Fibroblast of lung (primary cell): ENCODE results near the gene TTC33. TPM values are rescaled to one million over a fixed set of nuclear protein-coding genes. Genes with fewer than 3 reads are reported as not detected.
A peak's percentile ranks its signal among the peaks of the same experiment; 100 is the strongest.
"Not testable (repeated sequence)": the region's sequence is repeated elsewhere in the genome, so short reads cannot be mapped to it uniquely, and the experiment has no call there.

Experiments used
- DNase-seq, 2 donors: peaks; one replicate each; pipeline versions ENCODE4 v3.0.0 to v3.0.0-alpha.2; 2010; ENCODE audit warnings: low read depth in 2 of 2
- H2AFZ ChIP-seq: 2 replicates; pipeline ENCODE4 v1.5.1; 2012; ENCODE audit warnings: low read length, control low read depth, inconsistent platforms
- H3K27ac ChIP-seq: 2 replicates; pipeline ENCODE4 v1.5.1; 2011; ENCODE audit warnings: low read length, control low read depth; ENCODE audit not compliant: insufficient read depth
- H3K27me3 ChIP-seq: 2 replicates; pipeline ENCODE4 v1.5.1; 2011; ENCODE audit warnings: mild to moderate bottlenecking, low read length; ENCODE audit not compliant: control insufficient read depth, insufficient read depth
- H3K36me3 ChIP-seq: 2 replicates; pipeline ENCODE4 v1.5.1; 2011; ENCODE audit warnings: low read length; ENCODE audit not compliant: control insufficient read depth, insufficient read depth
- H3K4me1 ChIP-seq: 2 replicates; pipeline ENCODE4 v1.5.1; 2011; ENCODE audit warnings: low read length; ENCODE audit not compliant: control insufficient read depth, insufficient read depth; ENCODE audit errors: extremely low read depth
- H3K4me2 ChIP-seq: 2 replicates; pipeline ENCODE4 v1.5.1; 2011; ENCODE audit warnings: low read length, control low read depth; ENCODE audit not compliant: insufficient read depth; ENCODE audit errors: extremely low read depth
- H3K4me3 ChIP-seq, 4 experiments: fragments of 200-600 bp in 1 of 4; sonication (generic) in 1 of 4; replicated peaks in 1 of 4; 2 replicates each; pipeline ENCODE4 v1.5.1; 2011 to 2016; ENCODE audit warnings: low read length in 4 of 4, low read depth in 3 of 4, mild to moderate bottlenecking in 3 of 4, control low read depth in 2 of 4, inconsistent platforms in 1 of 4, mixed read lengths in 1 of 4; ENCODE audit not compliant: insufficient read depth in 1 of 4; ENCODE audit errors: control extremely low read depth in 1 of 4
- H3K79me2 ChIP-seq: 2 replicates; pipeline ENCODE4 v1.5.1; 2012; ENCODE audit warnings: mild to moderate bottlenecking, low read length, inconsistent platforms; ENCODE audit not compliant: control insufficient read depth, insufficient read depth
- H3K9ac ChIP-seq: 2 replicates; pipeline ENCODE4 v1.5.1; 2011; ENCODE audit warnings: mild to moderate bottlenecking, low read length, control low read depth; ENCODE audit not compliant: insufficient read depth
- H3K9me3 ChIP-seq: 2 replicates; pipeline ENCODE4 v1.5.1; 2012; ENCODE audit warnings: low read depth, low read length; ENCODE audit not compliant: control insufficient read depth, insufficient read depth
- H4K20me1 ChIP-seq: 2 replicates; pipeline ENCODE4 v1.5.1; 2011; ENCODE audit warnings: low read length; ENCODE audit not compliant: control insufficient read depth, insufficient read depth; ENCODE audit errors: extremely low read depth
- EZH2 ChIP-seq: IDR thresholded peaks from 2 replicates; pipeline ENCODE4 v1.5.1; 2012; ENCODE audit warnings: low read length, control low read depth, mild to moderate bottlenecking; ENCODE audit errors: missing control alignments
- polyA plus RNA-seq, 2 donors: library from polyadenylated mRNA; depleted of rRNA in 1 of 2; stranded (reverse) in 1 of 2; unstranded in 1 of 2; fragments of >200 nt; gene quantifications; 2 replicates each; pipeline ENCODE4 v1.2.1, GENCODE V29; 2011 to 2012; ENCODE audit warnings: missing spikeins in 1 of 2
- total RNA-seq: library from RNA; depleted of rRNA; stranded (reverse); fragments of >200 nt; gene quantifications from 2 replicates; pipeline ENCODE4 v1.2.1, GENCODE V29; 2014
- TF ChIP-seq, protein P1 (sequence below), 2 donors: IDR thresholded peaks in 1 of 2; conservative IDR thresholded peaks in 1 of 2; 1 replicate in 1 of 2; 2 replicates in 1 of 2; pipeline ENCODE4 v1.5.1; 2011 to 2012; ENCODE audit warnings: low read length in 2 of 2, control low read depth in 1 of 2, inconsistent platforms in 1 of 2, low read depth in 1 of 2, mild to moderate bottlenecking in 1 of 2

The TTC33 gene
- total and polyA plus RNA-seq, 2 donors (not counting 1 experiment from before 2014, with no cell fraction given), result 8.7 to 16.3 TPM

DNA sequence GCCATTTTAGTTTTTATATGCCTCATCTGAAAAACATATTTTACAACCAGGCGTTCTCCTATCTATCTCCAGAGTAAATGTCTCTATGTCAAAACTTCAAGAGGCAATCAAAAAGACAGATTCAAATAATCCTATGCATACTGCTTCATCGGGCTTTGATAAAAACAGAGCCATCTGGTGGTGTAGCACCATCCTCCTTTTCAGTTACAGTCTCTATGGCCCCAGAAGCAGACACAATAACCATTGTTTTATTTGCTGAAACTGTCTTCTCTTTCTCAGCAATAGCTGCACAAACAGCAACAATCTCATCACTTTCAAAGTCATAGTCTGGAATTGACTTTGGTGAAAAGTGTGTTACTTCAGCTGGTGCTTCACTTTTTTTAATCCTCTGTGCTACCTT, 39.8 kb downstream of the TTC33 start:
- no peaks in the 10 kb centered on the region for H3K79me2 ChIP-seq
- no peaks in the 10 kb centered on the region for H3K4me1 ChIP-seq
- H3K36me3 ChIP-seq, result no peaks in the 10 kb centered on the region
- H3K9ac ChIP-seq, result no peak overlapping the region
- no peak overlapping the region for H3K27ac ChIP-seq
- H4K20me1 ChIP-seq, result no peaks in the 10 kb centered on the region
- no peaks in the 10 kb centered on the region for H3K27me3 ChIP-seq
- TF ChIP-seq, protein P1, sequence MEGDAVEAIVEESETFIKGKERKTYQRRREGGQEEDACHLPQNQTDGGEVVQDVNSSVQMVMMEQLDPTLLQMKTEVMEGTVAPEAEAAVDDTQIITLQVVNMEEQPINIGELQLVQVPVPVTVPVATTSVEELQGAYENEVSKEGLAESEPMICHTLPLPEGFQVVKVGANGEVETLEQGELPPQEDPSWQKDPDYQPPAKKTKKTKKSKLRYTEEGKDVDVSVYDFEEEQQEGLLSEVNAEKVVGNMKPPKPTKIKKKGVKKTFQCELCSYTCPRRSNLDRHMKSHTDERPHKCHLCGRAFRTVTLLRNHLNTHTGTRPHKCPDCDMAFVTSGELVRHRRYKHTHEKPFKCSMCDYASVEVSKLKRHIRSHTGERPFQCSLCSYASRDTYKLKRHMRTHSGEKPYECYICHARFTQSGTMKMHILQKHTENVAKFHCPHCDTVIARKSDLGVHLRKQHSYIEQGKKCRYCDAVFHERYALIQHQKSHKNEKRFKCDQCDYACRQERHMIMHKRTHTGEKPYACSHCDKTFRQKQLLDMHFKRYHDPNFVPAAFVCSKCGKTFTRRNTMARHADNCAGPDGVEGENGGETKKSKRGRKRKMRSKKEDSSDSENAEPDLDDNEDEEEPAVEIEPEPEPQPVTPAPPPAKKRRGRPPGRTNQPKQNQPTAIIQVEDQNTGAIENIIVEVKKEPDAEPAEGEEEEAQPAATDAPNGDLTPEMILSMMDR (conservative IDR thresholded peaks at IDR 0.05 in 1 of 2, IDR thresholded peaks at IDR 0.05 in 1 of 2; ENCODE audit: low read depth in 1 of 2, low read length in 2 of 2), result peak in 1 of 2 donors; percentile 46
- TF ChIP-seq EZH2, result no peak
- no peak overlapping the region for H3K4me3 ChIP-seq
- no peak overlapping the region for H2AFZ ChIP-seq
- DNase-seq, result peak in 1 of 2 donors; percentile 31
- no peak overlapping the region for H3K4me2 ChIP-seq
- H3K9me3 ChIP-seq, result no peaks in the 10 kb centered on the region

DNA sequence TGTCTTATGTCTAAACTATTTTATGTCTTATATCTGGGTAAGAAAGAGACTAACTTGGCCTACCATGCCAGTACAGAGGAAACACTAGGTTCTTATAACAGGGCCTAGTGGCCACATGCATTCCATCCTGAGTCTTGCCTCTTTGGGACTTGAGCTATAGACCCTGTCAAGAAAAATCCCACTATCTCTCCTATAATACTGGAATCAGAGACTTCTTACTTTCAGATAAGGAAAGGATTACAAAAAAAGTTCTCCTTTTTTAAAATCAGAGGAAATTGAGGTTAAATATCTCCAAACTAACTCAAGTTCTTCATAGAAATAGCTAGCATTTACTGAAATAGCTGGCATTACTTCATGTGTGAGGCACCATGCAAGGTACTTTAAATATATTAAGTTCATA, 41.8 kb downstream of the TTC33 start:
- Histone ChIP-seq H3K4me2 (no peak overlapping the region), H3K4me1 (no peaks in the 10 kb centered on the region), H3K4me3 (no peak overlapping the region), H3K27ac (no peak overlapping the region), H3K36me3 (no peaks in the 10 kb centered on the region), H3K79me2 (no peaks in the 10 kb centered on the region), H4K20me1 (no peaks in the 10 kb centered on the region), H3K9me3 (no peaks in the 10 kb centered on the region), H3K9ac (no peak overlapping the region), H2AFZ (no peak overlapping the region), H3K27me3 (no peaks in the 10 kb centered on the region)
- no peak for TF ChIP-seq EZH2
- TF ChIP-seq, protein P1 (conservative IDR thresholded peaks at IDR 0.05 in 1 of 2, IDR thresholded peaks at IDR 0.05 in 1 of 2; ENCODE audit: low read depth in 1 of 2, low read length in 2 of 2), result no peak
- no peak for DNase-seq

DNA sequence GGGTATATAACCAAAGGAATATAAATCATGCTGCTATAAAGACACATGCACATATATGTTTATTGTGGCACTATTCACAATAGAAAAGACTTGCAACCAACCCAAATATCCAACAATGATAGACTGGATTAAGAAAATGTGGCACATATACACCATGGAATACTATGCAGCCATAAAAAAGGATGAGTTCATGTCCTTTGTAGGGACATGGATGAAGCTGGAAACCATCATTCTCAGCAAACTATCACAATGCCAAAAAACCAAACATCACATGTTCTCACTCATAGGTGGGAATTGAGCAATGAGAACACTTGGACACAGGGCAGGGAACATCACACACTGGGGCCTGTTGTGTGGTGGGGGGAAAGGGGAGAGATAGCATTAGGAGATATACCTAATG, 45.2 kb downstream of the TTC33 start:
- H4K20me1 ChIP-seq, H3K9me3 ChIP-seq, DNase-seq, H3K9ac ChIP-seq, H3K36me3 ChIP-seq, H3K4me1 ChIP-seq, H2AFZ ChIP-seq, H3K4me2 ChIP-seq, H3K27me3 ChIP-seq, H3K79me2 ChIP-seq, H3K27ac ChIP-seq, H3K4me3 ChIP-seq: not testable (repeated sequence)

DNA sequence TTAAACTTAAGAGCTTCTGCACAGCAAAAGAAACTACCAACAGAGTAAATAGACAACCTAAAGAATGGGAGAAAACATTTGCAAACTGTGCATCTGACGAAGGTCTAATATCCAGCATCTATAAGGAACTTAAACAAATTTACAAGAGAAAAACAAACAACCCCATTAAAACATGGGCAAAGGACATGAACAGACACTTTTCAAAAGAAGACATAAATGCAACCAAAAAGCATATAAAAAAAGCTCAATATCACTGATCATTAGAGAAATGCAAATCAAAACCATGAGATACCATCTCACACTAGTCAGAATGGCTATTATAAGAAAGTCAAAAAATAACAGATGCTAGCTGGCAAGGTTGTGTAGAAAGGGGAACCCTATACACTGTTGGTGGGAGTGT, 50.3 kb downstream of the TTC33 start:
- not testable (repeated sequence) for DNase-seq, H2AFZ ChIP-seq, H3K79me2 ChIP-seq, H3K36me3 ChIP-seq, H3K27ac ChIP-seq, H3K27me3 ChIP-seq, H3K4me1 ChIP-seq, H3K4me2 ChIP-seq, H3K9ac ChIP-seq, H4K20me1 ChIP-seq, H3K9me3 ChIP-seq, H3K4me3 ChIP-seq

DNA sequence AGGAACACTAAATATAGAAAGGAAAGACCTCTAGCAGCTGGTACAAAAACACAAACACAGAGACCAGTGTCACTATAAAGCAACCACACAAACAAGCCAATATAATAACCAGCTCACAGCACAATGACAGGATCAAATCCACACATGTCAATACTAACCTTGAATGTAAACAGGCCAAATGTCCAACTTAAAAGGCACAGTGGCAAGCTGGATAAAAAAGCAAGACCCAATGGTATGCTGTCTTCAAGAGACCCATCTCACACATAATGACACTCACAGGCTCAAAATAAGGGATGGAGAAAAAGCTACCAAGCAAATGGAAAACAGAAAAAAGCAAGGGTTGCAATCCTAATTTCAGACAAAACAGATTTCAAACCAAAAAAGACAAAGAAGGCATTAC, 53.7 kb downstream of the TTC33 start:
- not testable (repeated sequence) for H2AFZ ChIP-seq, H4K20me1 ChIP-seq, H3K9me3 ChIP-seq, DNase-seq, H3K27ac ChIP-seq, H3K79me2 ChIP-seq, H3K9ac ChIP-seq, H3K4me1 ChIP-seq, H3K4me3 ChIP-seq, H3K4me2 ChIP-seq, H3K27me3 ChIP-seq, H3K36me3 ChIP-seq
